K562 (cell line): ENCODE data around the gene CELSR3. TPM values are rescaled to one million over a fixed set of nuclear protein-coding genes. Genes with fewer than 3 reads are reported as not detected.
A peak's percentile ranks its signal among the peaks of the same experiment; 100 is the strongest.

ENCODE experiments used
- ATAC-seq: fragments of 200-7000 bp; cut with Tn5 transposase; 3 replicates; pipeline ENCODE4 v1.9.1; 2020; ENCODE audit warnings: moderate library complexity
- BruUV-seq: library from RNA; stranded (reverse); fragments of 400-500 nt; replicated peaks from 2 replicates; lab custom pipeline; 2021; lab: Mats Ljungman, UMichigan
- CTCF ChIA-PET: fragments of 300-600 bp; formaldehyde crosslinking; extraction: SDS; loops from one replicate; lab custom pipeline; 2021; ENCODE audit warnings: low intra/inter-chr PET ratio; lab: Yijun Ruan, JAX
- POLR2A ChIA-PET: fragments of 300-600, 350-650 bp; sonication (Branson Sonifier 250); formaldehyde crosslinking; extraction: SDS; loops from one replicate; lab custom pipeline; 2021; ENCODE audit warnings: antibody characterized with exemption, inconsistent platforms; lab: Yijun Ruan, JAX
- DNase-seq, 4 experiments: peaks; one replicate each; pipeline versions ENCODE4 v3.0.0 to v3.0.0-alpha.2; 2011 to 2018; ENCODE audit warnings: low spot score in 3 of 4, mixed read lengths in 3 of 4; ENCODE audit errors: extremely low read depth in 1 of 4
- FAIRE-seq: peaks from 2 replicates; lab custom pipeline; 2011; peaks lifted over from hg19 to GRCh38; lab: Jason Lieb, UNC
- H2AFZ ChIP-seq: 2 replicates; pipeline ENCODE4 v1.6.0; 2011; ENCODE audit warnings: low read depth, low read length, control low read depth, inconsistent platforms
- H3K27ac ChIP-seq: fragments of 200-600 bp; 3 replicates; pipeline ENCODE4 v1.8.0; 2011; ENCODE audit warnings: low read depth, mild to moderate bottlenecking, control low read depth, inconsistent platforms, low read length, moderate library complexity, mixed read lengths; ENCODE audit errors: extremely low read depth
- H3K27me3 ChIP-seq, 2 experiments: fragments of 300-600 bp in 1 of 2; 2 replicates in 1 of 2; 3 replicates in 1 of 2; pipeline versions ENCODE4 v1.6.0 to v1.8.0; 2011; ENCODE audit warnings: inconsistent platforms in 2 of 2, low read length in 2 of 2, mild to moderate bottlenecking in 1 of 2, mixed read lengths in 1 of 2, moderate library complexity in 1 of 2; ENCODE audit not compliant: control insufficient read depth in 2 of 2, insufficient read depth in 2 of 2
- H3K36me3 ChIP-seq: fragments of 300-600 bp; 3 replicates; pipeline ENCODE4 v1.8.0; 2011; ENCODE audit warnings: mild to moderate bottlenecking, low read length, inconsistent platforms; ENCODE audit not compliant: control insufficient read depth, insufficient read depth
- H3K4me1 ChIP-seq, 2 experiments: fragments of 200-600 bp in 1 of 2; replicated peaks in 1 of 2; 2 replicates in 1 of 2; 3 replicates in 1 of 2; pipeline versions ENCODE4 v1.5.1 to v1.8.0; 2011; ENCODE audit warnings: inconsistent platforms in 2 of 2, low read length in 2 of 2, mild to moderate bottlenecking in 1 of 2, mixed read lengths in 1 of 2, moderate library complexity in 1 of 2; ENCODE audit not compliant: control insufficient read depth in 2 of 2, insufficient read depth in 2 of 2
- H3K4me2 ChIP-seq: 2 replicates; pipeline ENCODE4 v1.6.1; 2011; ENCODE audit warnings: low read length, control low read depth, inconsistent platforms, mixed read lengths; ENCODE audit not compliant: insufficient read depth
- H3K4me3 ChIP-seq: fragments of 200-600 bp; sonication (generic), shearing (Covaris generic); 2 replicates; pipeline ENCODE4 v1.5.1; 2016; ENCODE audit warnings: control low read depth, inconsistent platforms
- H3K79me2 ChIP-seq: fragments of 200-600 bp; 3 replicates; pipeline ENCODE4 v1.8.0; 2011; ENCODE audit warnings: low read length, inconsistent platforms; ENCODE audit not compliant: control insufficient read depth, insufficient read depth
- H3K9ac ChIP-seq, 2 experiments: 2 replicates each; pipeline versions ENCODE4 v1.6.0 to v1.6.1; 2011; ENCODE audit warnings: low read depth in 2 of 2, low read length in 2 of 2, control low read depth in 1 of 2, inconsistent platforms in 1 of 2, mild to moderate bottlenecking in 1 of 2, mixed read lengths in 1 of 2; ENCODE audit not compliant: insufficient read depth in 1 of 2
- H3K9me1 ChIP-seq: one replicate; pipeline ENCODE4 v1.6.0; 2011; ENCODE audit warnings: inconsistent platforms, mild to moderate bottlenecking, low read length, moderate library complexity; ENCODE audit not compliant: control insufficient read depth, insufficient read depth
- H3K9me3 ChIP-seq: replicated peaks from 2 replicates; pipeline ENCODE4 v1.5.1; 2011; ENCODE audit warnings: low read depth, low read length, inconsistent platforms; ENCODE audit not compliant: control insufficient read depth, insufficient read depth
- H4K20me1 ChIP-seq: replicated peaks from 2 replicates; pipeline ENCODE4 v1.6.1; 2011; ENCODE audit warnings: low read length, inconsistent platforms, mixed read lengths; ENCODE audit not compliant: control insufficient read depth, insufficient read depth
- COPS2 ChIP-seq: fragments of 450-650 bp; conservative IDR thresholded peaks from 2 replicates; pipeline ENCODE4 v1.6.1; 2016; ENCODE audit warnings: mild to moderate bottlenecking, moderate library complexity
- IRF2 ChIP-seq: sonication (generic); formaldehyde crosslinking; IDR thresholded peaks from 2 replicates; pipeline ENCODE4 v1.8.1; 2022; ENCODE audit warnings: mild to moderate bottlenecking, missing genetic modification reagents
- KDM5B ChIP-seq: fragments of 200-600 bp; sonication (generic); IDR thresholded peaks from 2 replicates; pipeline ENCODE4 v1.6.1; 2012; ENCODE audit warnings: low read depth, mild to moderate bottlenecking, moderate library complexity, low read length, control low read depth, inconsistent platforms; ENCODE audit not compliant: insufficient replicate concordance
- STAG1 ChIP-seq: sonication (generic); formaldehyde crosslinking; IDR thresholded peaks from 2 replicates; pipeline ENCODE4 v1.5.0; 2020; ENCODE audit warnings: missing genetic modification reagents, borderline replicate concordance
- TSC22D4 ChIP-seq: fragments of 450-650 bp; IDR thresholded peaks from 2 replicates; pipeline ENCODE4 v1.6.1; 2016; ENCODE audit warnings: missing genetic modification characterization, missing biosample characterization, control low read depth
- ZBTB8A ChIP-seq: fragments of 450-650 bp; IDR thresholded peaks from 2 replicates; pipeline ENCODE4 v1.6.1; 2018; ENCODE audit warnings: mild to moderate bottlenecking, moderate library complexity; ENCODE audit not compliant: partially characterized antibody
- ZNF3 ChIP-seq: fragments of 250-450 bp; sonication (Bioruptor Pico); IDR thresholded peaks from 2 replicates; pipeline ENCODE4 v1.5.0; 2021; ENCODE audit warnings: mild to moderate bottlenecking, moderate library complexity
- ZNF324 ChIP-seq: fragments of 250-450 bp; sonication (Bioruptor Pico); IDR thresholded peaks from 2 replicates; pipeline ENCODE4 v1.4.0; 2020; ENCODE audit warnings: mild to moderate bottlenecking
- ZNF512 ChIP-seq: IDR thresholded peaks from 2 replicates; pipeline ENCODE4 v1.6.1; 2016; ENCODE audit warnings: missing genetic modification characterization, missing compliant biosample characterization
- ZNF655 ChIP-seq: fragments of 250-450 bp; sonication (Bioruptor Pico); IDR thresholded peaks from 2 replicates; pipeline ENCODE4 v1.5.0; 2021
- WGBS: fragments of 100-300 bp; shearing (Covaris generic); methylation state at CpG from one replicate; pipeline ENCODE4 v1.1.6; 2016; ENCODE audit warnings: low coverage, mixed read lengths; ENCODE audit not compliant: insufficient coverage; ENCODE audit errors: missing lambda C conversion rate; 5-methylcytosine and 5-hydroxymethylcytosine counted together
- in situ Hi-C: fragments of 300-500 bp; cut with MboI; formaldehyde crosslinking; loops from 4 replicates; pipeline ENCODE4 v1.15.0; 2018; ENCODE audit warnings: inconsistent platforms, mixed read lengths
- intact Hi-C: fragments of 100-400 bp; cut with micrococcal nuclease; formaldehyde crosslinking; loops from 2 replicates; pipeline ENCODE4 v1.14.2; 2022
- polyA plus RNA-seq, 8 experiments: library from polyadenylated mRNA; depleted of rRNA in 4 of 8; stranded (reverse) in 5 of 8; unstranded in 3 of 8; fragments of >200 nt; fragmentation: Nextera tagmentation in 2 of 8; fragmentation: Illumina TruSeq in 1 of 8; extraction: Ambion mirVana in 2 of 8; extraction: Trizol in 1 of 8; gene quantifications; 2 replicates each; pipeline versions ENCODE4 v1.2.1 to v1.2.3, GENCODE V29; 2011 to 2014; ENCODE audit warnings: inconsistent platforms in 1 of 8, missing spikeins in 1 of 8
- total RNA-seq, 7 experiments: library from RNA; depleted of rRNA in 6 of 7; stranded (reverse); fragments of >200 nt in 6 of 7; fragmentation: Illumina TruSeq in 2 of 7; extraction: Trizol in 2 of 7; gene quantifications; 2 replicates each; pipeline versions ENCODE4 v1.2.1 to v1.2.3, GENCODE V29; 2011 to 2021; ENCODE audit warnings: low replicate concordance in 1 of 7
- TF ChIP-seq, protein P1 (sequence below): sonication (generic); formaldehyde crosslinking; IDR thresholded peaks from 2 replicates; pipeline ENCODE4 v1.8.1; 2023; ENCODE audit warnings: mild to moderate bottlenecking, missing genetic modification reagents

The CELSR3 gene
- total and polyA plus RNA-seq, 9 of the 15 experiments (the other 6 are each of a cell fraction or from before 2014, with no cell fraction given): 0.10 to 2.7 (median 0.76) TPM

DNA sequence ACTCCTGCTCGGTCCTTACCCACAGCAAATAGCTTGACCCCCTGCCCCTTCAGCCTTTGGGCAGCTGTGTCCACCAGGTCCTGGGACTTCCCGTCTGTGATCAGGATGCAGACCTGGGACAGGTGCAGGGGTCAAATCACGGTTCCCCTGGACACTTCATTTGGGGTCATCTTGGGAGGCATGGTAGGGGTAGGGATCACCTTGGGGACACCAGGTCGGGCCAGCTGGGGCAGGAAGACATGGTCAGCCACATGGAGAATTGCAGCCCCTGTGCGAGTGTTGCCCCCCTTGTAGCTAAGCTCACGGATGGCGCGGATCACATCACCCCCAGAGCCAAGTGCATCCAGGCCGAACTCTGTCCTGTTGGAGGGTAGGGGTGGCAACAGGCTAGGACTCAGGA, 69.3 kb downstream of the CELSR3 start:
- ATAC-seq: no peak
- intact Hi-C loops (no loop called here), in situ Hi-C loops (no loop called here)
- Histone ChIP-seq H3K9me3 (no peaks in the 10 kb centered on the region), H3K79me2 (no peaks in the 10 kb centered on the region), H3K9me1 (no peaks in the 10 kb centered on the region), H2AFZ (no peak overlapping the region), H3K4me3 (no peak overlapping the region), H3K36me3 (peaks cover 11% of the 10 kb centered on the region; the same call in 2 of the 3 replicates), H3K4me1 (peaks cover 12 to 45% of the 10 kb centered on the region in 2 experiments; a peak in 4 of 5 replicates), H3K4me2 (no peak overlapping the region), H3K27ac (no peak overlapping the region), H4K20me1 (no peaks in the 10 kb centered on the region), H3K27me3 (peaks cover 0 to 31% of the 10 kb centered on the region in 2 experiments; a peak in 3 of 5 replicates), H3K9ac (0 out of 4 replicates have a peak overlapping the region, but pooled peaks of 1 of the 2 experiments have one; percentile 9)
- FAIRE-seq: no peak
- ChIA-PET POLR2A (interaction anchor here (1.0 kb wide), 1 partner anchor 154 kb away, joined by 4 read pairs; no protein-coding TSS in a partner anchor), CTCF (no interaction called here)
- BruUV-seq: no TSS peak
- TF ChIP-seq IRF2 (CRISPR knock-in tag) (no peak), ZNF3 (CRISPR knock-in tag) (no peak), COPS2 (no peak), ZNF655 (no peak), ZNF512 (tag) (no peak), ZBTB8A (no peak), ZNF324 (CRISPR knock-in tag) (no peak), STAG1 (CRISPR knock-in tag) (no peak), KDM5B (no peak), TSC22D4 (tag) (no peak)
- TF ChIP-seq, protein P1, sequence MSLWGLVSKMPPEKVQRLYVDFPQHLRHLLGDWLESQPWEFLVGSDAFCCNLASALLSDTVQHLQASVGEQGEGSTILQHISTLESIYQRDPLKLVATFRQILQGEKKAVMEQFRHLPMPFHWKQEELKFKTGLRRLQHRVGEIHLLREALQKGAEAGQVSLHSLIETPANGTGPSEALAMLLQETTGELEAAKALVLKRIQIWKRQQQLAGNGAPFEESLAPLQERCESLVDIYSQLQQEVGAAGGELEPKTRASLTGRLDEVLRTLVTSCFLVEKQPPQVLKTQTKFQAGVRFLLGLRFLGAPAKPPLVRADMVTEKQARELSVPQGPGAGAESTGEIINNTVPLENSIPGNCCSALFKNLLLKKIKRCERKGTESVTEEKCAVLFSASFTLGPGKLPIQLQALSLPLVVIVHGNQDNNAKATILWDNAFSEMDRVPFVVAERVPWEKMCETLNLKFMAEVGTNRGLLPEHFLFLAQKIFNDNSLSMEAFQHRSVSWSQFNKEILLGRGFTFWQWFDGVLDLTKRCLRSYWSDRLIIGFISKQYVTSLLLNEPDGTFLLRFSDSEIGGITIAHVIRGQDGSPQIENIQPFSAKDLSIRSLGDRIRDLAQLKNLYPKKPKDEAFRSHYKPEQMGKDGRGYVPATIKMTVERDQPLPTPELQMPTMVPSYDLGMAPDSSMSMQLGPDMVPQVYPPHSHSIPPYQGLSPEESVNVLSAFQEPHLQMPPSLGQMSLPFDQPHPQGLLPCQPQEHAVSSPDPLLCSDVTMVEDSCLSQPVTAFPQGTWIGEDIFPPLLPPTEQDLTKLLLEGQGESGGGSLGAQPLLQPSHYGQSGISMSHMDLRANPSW: no peak
- 29% methylated on average over 4 of the region's 9 CpGs for WGBS
- no peak for DNase-seq
